Caco-2 (cell line): Measurements from ENCODE around the gene GNG7. TPM values are rescaled to one million over a fixed set of nuclear protein-coding genes. Genes with fewer than 3 reads are reported as not detected.

Source experiments
- BruUV-seq: library from RNA; stranded (reverse); fragments of 400-500 nt; replicated peaks from 2 replicates; lab custom pipeline; 2021; lab: Mats Ljungman, UMichigan
- CTCF ChIA-PET: fragments of 300-600 bp; sonication (Branson Sonifier 250); formaldehyde crosslinking; loops from one replicate; lab custom pipeline; 2022; ENCODE audit warnings: antibody characterized with exemption; lab: Charles Lee
- POLR2A ChIA-PET: fragments of 300-600 bp; sonication (Branson Sonifier 250); formaldehyde crosslinking; loops from one replicate; lab custom pipeline; 2022; ENCODE audit warnings: antibody characterized with exemption; lab: Charles Lee
- DNase-seq, 2 experiments: peaks; one replicate each; pipeline versions ENCODE4 v3.0.0 to v3.0.0-alpha.2; 2020 to 2022
- H3K27me3 ChIP-seq: replicated peaks from 2 replicates; pipeline ENCODE4 v1.6.0; 2011; ENCODE audit warnings: low read length; ENCODE audit not compliant: control insufficient read depth, insufficient read depth
- H3K36me3 ChIP-seq: 2 replicates; pipeline ENCODE4 v1.5.1; 2011; ENCODE audit warnings: low read length; ENCODE audit not compliant: control insufficient read depth, insufficient read depth
- H3K4me1 ChIP-seq: fragments of 250-450 bp; sonication (Bioruptor Pico); 2 replicates; pipeline ENCODE4 v1.5.1; 2020; ENCODE audit warnings: mild to moderate bottlenecking
- H3K4me3 ChIP-seq: 2 replicates; pipeline ENCODE4 v1.5.1; 2011; ENCODE audit warnings: low read depth, mild to moderate bottlenecking, control low read depth, low read length
- H3K9me3 ChIP-seq: fragments of 250-450 bp; sonication (Bioruptor Pico); 2 replicates; pipeline ENCODE4 v1.5.1; 2020; ENCODE audit warnings: mild to moderate bottlenecking, moderate library complexity
- H3K27ac Mint-ChIP-seq: one replicate; pipeline ENCODE4 v1.8.0; 2022; ENCODE audit warnings: mixed read lengths; ENCODE audit not compliant: unreplicated experiment
- H3K27me3 Mint-ChIP-seq: one replicate; pipeline ENCODE4 v1.8.0; 2022; ENCODE audit warnings: mixed read lengths; ENCODE audit not compliant: insufficient read depth, unreplicated experiment
- H3K36me3 Mint-ChIP-seq: one replicate; pipeline ENCODE4 v1.8.0; 2022; ENCODE audit warnings: mild to moderate bottlenecking, mixed read lengths; ENCODE audit not compliant: insufficient read depth, unreplicated experiment
- H3K4me1 Mint-ChIP-seq: one replicate; pipeline ENCODE4 v1.8.0; 2022; ENCODE audit warnings: low read depth, mixed read lengths; ENCODE audit not compliant: unreplicated experiment
- H3K4me3 Mint-ChIP-seq: one replicate; pipeline ENCODE4 v1.8.0; 2022; ENCODE audit warnings: mild to moderate bottlenecking, moderate library complexity, mixed read lengths; ENCODE audit not compliant: unreplicated experiment
- H3K9me3 Mint-ChIP-seq: one replicate; pipeline ENCODE4 v1.8.0; 2022; ENCODE audit warnings: mixed read lengths; ENCODE audit not compliant: unreplicated experiment
- intact Hi-C: fragments of 100-400 bp; cut with micrococcal nuclease; formaldehyde crosslinking; loops from one replicate; pipeline ENCODE4 v1.10.0; 2022; ENCODE audit not compliant: unreplicated experiment
- total RNA-seq: library from RNA; stranded (reverse); gene quantifications from 2 replicates; pipeline ENCODE4 v1.2.3, GENCODE V29; 2022
- TF ChIP-seq, protein P1 (sequence below), 2 experiments: fragments of 200-600 bp in 1 of 2; IDR thresholded peaks; 1 replicate in 1 of 2; 2 replicates in 1 of 2; pipeline versions ENCODE4 v1.5.1 to v1.8.0; 2011 to 2022; ENCODE audit warnings: antibody characterized with exemption in 1 of 2, control low read depth in 1 of 2, inconsistent platforms in 1 of 2, low read depth in 1 of 2, low read length in 1 of 2, mild to moderate bottlenecking in 1 of 2, moderate library complexity in 1 of 2; ENCODE audit not compliant: insufficient read depth in 1 of 2, severe bottlenecking in 1 of 2, unreplicated experiment in 1 of 2

GNG7 gene
- total RNA-seq, 1 experiment from 2014 or later, result 0.43 TPM

DNA sequence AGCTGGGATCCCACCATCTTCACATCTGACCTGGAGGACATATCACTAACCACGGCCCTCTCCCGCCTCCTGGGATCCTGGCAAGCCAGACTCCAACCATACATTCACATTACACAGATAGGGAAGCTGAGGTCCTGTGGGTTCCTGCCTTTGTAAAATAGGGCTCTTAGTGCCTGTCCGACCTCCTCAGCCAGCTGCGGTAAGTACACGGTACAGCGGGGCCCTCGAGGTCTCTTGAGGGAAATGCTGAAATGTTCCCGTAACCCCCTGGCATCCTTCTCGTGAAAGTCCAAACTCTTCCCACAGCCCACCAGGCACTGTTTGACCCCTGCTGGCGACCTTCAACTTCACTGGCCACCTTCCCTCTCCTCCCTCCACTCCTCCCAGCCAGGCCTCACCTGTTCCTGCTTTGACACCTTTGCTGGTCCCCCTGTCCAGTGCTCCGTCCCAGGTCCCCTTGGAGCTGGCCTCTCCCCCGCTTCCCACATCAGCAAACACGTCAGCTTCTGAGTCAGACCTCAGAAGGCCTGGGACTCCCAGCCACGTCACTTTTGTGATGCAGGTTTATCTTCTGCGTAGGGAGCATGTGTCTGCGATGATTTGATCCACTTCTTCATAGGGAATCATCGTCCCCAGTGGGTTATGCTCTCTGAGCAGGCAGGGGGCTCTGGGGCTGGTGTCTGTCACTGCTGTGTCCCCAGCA lies 8.8 kb upstream of the GNG7 start:
- Histone ChIP-seq H3K9me3 (peaks cover 6% of the 10 kb centered on the region; the same call in 1 of the 2 replicates), H3K4me3 (no peak overlapping the region), H3K27me3 (no peaks in the 10 kb centered on the region), H3K4me1 (no peaks in the 10 kb centered on the region), H3K36me3 (no peaks in the 10 kb centered on the region)
- TF ChIP-seq, protein P1, sequence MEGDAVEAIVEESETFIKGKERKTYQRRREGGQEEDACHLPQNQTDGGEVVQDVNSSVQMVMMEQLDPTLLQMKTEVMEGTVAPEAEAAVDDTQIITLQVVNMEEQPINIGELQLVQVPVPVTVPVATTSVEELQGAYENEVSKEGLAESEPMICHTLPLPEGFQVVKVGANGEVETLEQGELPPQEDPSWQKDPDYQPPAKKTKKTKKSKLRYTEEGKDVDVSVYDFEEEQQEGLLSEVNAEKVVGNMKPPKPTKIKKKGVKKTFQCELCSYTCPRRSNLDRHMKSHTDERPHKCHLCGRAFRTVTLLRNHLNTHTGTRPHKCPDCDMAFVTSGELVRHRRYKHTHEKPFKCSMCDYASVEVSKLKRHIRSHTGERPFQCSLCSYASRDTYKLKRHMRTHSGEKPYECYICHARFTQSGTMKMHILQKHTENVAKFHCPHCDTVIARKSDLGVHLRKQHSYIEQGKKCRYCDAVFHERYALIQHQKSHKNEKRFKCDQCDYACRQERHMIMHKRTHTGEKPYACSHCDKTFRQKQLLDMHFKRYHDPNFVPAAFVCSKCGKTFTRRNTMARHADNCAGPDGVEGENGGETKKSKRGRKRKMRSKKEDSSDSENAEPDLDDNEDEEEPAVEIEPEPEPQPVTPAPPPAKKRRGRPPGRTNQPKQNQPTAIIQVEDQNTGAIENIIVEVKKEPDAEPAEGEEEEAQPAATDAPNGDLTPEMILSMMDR (IDR thresholded peaks at IDR 0.05; ENCODE audit: insufficient read depth in 1 of 2, low read depth in 1 of 2, low read length in 1 of 2, severe bottlenecking in 1 of 2, unreplicated experiment in 1 of 2), result no peak
- H3K36me3 Mint-ChIP-seq, result no peaks in the 10 kb centered on the region
- BruUV-seq, result no TSS peak
- ChIA-PET POLR2A (no interaction called here), CTCF (no interaction called here)
- H3K9me3 Mint-ChIP-seq, result no peaks in the 10 kb centered on the region
- H3K4me3 Mint-ChIP-seq, result no peak overlapping the region
- no peak overlapping the region for H3K27ac Mint-ChIP-seq
- H3K4me1 Mint-ChIP-seq, result no peaks in the 10 kb centered on the region
- H3K27me3 Mint-ChIP-seq, result peaks cover 3% of the 10 kb centered on the region
- intact Hi-C loops, result no loop called here
- no peak for DNase-seq

DNA sequence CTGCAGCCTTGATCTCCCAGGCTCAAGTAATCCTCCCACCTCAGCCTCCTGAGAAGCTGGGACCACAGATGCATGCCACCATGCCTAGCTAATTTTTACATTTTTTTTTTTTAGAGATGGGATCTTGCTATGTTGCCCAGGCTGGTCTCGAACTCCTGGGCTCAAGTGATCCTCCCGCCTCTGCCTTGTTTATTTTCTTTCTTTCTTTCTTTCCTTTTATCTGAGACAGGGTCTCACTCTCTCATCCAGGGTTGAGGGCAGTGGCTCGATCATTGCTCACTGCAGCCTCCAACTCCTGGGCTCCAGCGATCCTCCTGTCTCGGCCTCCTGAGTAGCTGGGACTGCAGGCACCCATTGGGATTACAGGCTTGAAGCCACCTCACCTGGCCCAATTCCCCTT lies 3.8 kb upstream of the GNG7 start:
- no peaks in the 10 kb centered on the region for H3K4me1 ChIP-seq
- H3K9me3 ChIP-seq, result no peaks in the 10 kb centered on the region
- CTCF ChIA-PET, result no interaction called here
- H3K27me3 ChIP-seq, result no peaks in the 10 kb centered on the region
- Mint-ChIP-seq H3K4me1 (no peaks in the 10 kb centered on the region), H3K36me3 (no peaks in the 10 kb centered on the region), H3K27me3 (peaks cover 12% of the 10 kb centered on the region), H3K9me3 (no peaks in the 10 kb centered on the region), H3K27ac (no peak overlapping the region), H3K4me3 (no peak overlapping the region)
- POLR2A ChIA-PET, result no interaction called here
- no peak overlapping the region for H3K4me3 ChIP-seq
- BruUV-seq, result no TSS peak
- DNase-seq, result no peak
- no peaks in the 10 kb centered on the region for H3K36me3 ChIP-seq
- TF ChIP-seq, protein P1 (IDR thresholded peaks at IDR 0.05; ENCODE audit: insufficient read depth in 1 of 2, low read depth in 1 of 2, low read length in 1 of 2, severe bottlenecking in 1 of 2, unreplicated experiment in 1 of 2), result no peak
- intact Hi-C loops, result no loop called here

DNA sequence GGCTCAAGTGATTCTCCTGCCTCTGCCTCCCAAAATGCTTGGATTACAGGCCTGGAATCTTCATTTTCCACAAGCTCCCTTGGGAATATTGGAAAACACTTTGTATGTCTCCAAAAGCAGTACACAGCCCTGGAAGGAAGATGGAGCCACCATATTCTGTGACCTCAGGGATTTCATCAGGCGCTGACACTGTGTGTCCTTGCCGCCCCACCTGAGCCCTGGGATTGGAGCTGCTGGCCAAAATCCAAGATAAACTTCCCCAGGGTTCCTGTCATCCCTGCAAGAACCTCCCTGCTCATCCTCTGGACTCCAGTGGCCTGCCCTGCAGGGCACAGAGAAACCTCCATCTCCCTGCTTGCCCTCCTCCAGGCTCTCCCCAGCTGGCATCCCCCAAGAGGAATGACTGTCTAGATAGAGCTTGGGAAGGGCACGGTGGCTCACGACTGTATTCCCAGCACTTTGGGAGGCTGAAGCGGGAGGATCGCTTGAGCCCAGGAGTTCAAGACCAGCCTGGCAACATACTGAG lies 1.3 kb upstream of the GNG7 start:
- Histone ChIP-seq H3K4me3 (no peak overlapping the region), H3K9me3 (no peaks in the 10 kb centered on the region), H3K4me1 (no peaks in the 10 kb centered on the region), H3K27me3 (no peaks in the 10 kb centered on the region), H3K36me3 (no peaks in the 10 kb centered on the region)
- ChIA-PET CTCF (no interaction called here), POLR2A (interaction anchor here (0.6 kb wide), 1 partner anchor 45 kb away, joined by 3 read pairs; no protein-coding TSS in a partner anchor)
- Mint-ChIP-seq H3K27ac (no peak overlapping the region), H3K27me3 (peaks cover 20% of the 10 kb centered on the region), H3K9me3 (no peaks in the 10 kb centered on the region), H3K4me1 (no peaks in the 10 kb centered on the region), H3K36me3 (no peaks in the 10 kb centered on the region), H3K4me3 (peak overlapping the region; percentile 19)
- DNase-seq, result no peak
- BruUV-seq, result no TSS peak
- intact Hi-C loops, result no loop called here
- TF ChIP-seq, protein P1 (IDR thresholded peaks at IDR 0.05; ENCODE audit: insufficient read depth in 1 of 2, low read depth in 1 of 2, low read length in 1 of 2, severe bottlenecking in 1 of 2, unreplicated experiment in 1 of 2), result no peak
